Measurements from ENCODE around the gene JMJD4. TPM values are rescaled to one million over a fixed set of nuclear protein-coding genes. Genes with fewer than 3 reads are reported as not detected.

Gene JMJD4
- polyA plus RNA-seq, 1 experiment = 20.5 TPM

DNA sequence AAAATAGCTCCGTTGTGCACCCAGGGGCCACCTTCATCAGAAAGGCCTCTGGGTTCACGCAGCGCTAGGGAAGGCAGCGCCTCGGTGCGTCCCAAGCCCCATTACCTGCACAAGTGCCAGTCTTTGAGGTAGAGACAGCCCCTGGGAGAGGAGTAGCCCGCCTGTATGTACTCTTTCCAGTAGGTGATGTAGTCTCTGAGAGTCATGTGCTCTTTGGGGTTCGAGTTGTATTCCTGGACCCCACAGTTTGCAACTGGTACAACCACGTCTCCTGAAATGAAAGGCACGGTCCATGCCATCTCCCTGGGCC lies 601 bp downstream of the JMJD4 start:
- CTCF ChIA-PET = interaction anchor here (0.8 to 1.3 kb wide), 3 partner anchors 24 to 211 kb away, joined by 3 to 5 read pairs (median 3); no protein-coding TSS in a partner anchor
- peak overlapping the region; percentile 96 for H3K4me3 ChIP-seq (ENCODE audit: low read depth, low read length)
- TF ChIP-seq, protein P1, sequence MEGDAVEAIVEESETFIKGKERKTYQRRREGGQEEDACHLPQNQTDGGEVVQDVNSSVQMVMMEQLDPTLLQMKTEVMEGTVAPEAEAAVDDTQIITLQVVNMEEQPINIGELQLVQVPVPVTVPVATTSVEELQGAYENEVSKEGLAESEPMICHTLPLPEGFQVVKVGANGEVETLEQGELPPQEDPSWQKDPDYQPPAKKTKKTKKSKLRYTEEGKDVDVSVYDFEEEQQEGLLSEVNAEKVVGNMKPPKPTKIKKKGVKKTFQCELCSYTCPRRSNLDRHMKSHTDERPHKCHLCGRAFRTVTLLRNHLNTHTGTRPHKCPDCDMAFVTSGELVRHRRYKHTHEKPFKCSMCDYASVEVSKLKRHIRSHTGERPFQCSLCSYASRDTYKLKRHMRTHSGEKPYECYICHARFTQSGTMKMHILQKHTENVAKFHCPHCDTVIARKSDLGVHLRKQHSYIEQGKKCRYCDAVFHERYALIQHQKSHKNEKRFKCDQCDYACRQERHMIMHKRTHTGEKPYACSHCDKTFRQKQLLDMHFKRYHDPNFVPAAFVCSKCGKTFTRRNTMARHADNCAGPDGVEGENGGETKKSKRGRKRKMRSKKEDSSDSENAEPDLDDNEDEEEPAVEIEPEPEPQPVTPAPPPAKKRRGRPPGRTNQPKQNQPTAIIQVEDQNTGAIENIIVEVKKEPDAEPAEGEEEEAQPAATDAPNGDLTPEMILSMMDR (IDR thresholded peaks at IDR 0.05; ENCODE audit: insufficient read depth, low read depth, low read length) = no peak
- H3K27me3 ChIP-seq (ENCODE audit: control insufficient read depth, insufficient read depth, low read length) = no peaks in the 10 kb centered on the region
- no peak for DNase-seq (ENCODE audit: low read depth)
- POLR2A ChIA-PET = no interaction called here
- H3K36me3 ChIP-seq (ENCODE audit: control insufficient read depth, insufficient read depth, low read length) = peaks cover 18% of the 10 kb centered on the region

DNA sequence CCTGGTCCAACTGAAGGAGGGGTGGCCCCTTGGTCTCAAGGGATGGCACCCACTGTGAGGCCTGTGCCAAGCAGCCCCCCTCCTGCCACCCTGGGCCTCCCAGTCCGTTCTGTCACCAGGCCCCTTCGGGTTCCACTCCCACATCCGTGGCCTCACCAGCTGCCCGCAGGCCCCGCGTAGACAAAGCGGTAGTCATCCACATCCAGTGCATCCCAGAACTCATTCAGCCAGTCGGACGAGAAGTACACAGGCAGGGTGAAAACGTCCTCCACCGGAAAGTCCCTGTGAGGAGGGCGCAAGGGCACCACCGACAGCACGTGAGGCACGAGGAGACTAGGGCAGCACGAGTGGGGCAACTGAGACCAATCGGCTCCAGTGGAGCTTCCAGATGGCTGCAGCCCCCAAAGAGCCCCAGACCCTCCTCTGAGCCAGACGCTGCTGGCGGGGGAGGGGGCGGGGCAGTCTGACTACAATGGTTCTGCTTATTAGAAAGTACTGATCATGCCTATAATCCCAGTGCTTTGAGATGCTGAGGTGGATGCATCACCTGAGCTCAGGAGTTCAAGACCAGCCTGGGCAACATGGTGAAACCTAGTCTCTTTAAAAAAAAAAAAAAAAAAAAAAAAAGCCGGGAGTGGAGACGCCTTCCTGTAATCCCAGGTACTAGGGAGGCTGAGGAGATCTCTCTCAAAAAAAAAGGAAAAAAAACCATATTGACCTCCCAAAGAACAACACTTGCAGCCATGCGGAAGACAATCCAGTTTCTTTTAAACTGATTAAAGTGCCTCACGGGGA lies 1.2 kb downstream of the JMJD4 start:
- ChIA-PET CTCF (interaction anchor here (1.3 kb wide), 1 partner anchor 212 kb away, joined by 3 read pairs; no protein-coding TSS in a partner anchor), POLR2A (no interaction called here)
- Histone ChIP-seq H3K27me3 (ENCODE audit: control insufficient read depth, insufficient read depth, low read length) (no peaks in the 10 kb centered on the region), H3K4me3 (ENCODE audit: low read depth, low read length) (peak overlapping the region; percentile 96), H3K36me3 (ENCODE audit: control insufficient read depth, insufficient read depth, low read length) (peaks cover 18% of the 10 kb centered on the region)
- TF ChIP-seq, protein P1 (IDR thresholded peaks at IDR 0.05; ENCODE audit: insufficient read depth, low read depth, low read length) = no peak
- DNase-seq (ENCODE audit: low read depth) = no peak

DNA sequence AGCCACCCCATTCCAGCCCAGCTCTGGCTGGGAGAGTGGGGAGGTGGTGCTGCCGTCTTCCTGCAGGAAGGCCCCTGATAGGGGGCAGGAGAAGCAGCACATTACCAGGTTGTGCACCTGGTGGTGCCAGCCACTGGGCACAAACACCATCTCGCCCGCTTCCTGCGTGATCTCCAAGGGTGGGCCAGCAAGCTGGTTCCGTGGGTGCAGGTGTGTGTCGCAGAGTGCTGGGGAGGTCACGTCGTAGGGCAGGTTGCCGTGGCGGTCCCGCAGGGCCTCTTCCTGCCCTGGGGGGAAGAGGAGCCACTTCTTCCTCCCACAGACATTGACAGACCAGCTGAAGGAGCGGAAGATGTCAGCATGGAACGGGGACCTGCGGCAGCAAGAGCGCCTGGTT lies 1.8 kb downstream of the JMJD4 start:
- Histone ChIP-seq H3K36me3 (ENCODE audit: control insufficient read depth, insufficient read depth, low read length) (peaks cover 18% of the 10 kb centered on the region), H3K27me3 (ENCODE audit: control insufficient read depth, insufficient read depth, low read length) (no peaks in the 10 kb centered on the region), H3K4me3 (ENCODE audit: low read depth, low read length) (no peak overlapping the region)
- no peak for DNase-seq (ENCODE audit: low read depth)
- TF ChIP-seq, protein P1 (IDR thresholded peaks at IDR 0.05; ENCODE audit: insufficient read depth, low read depth, low read length) = no peak
- ChIA-PET CTCF (interaction anchor here (0.6 kb wide), 1 partner anchor 1962 kb away, joined by 3 read pairs; no protein-coding TSS in a partner anchor), POLR2A (no interaction called here)

DNA sequence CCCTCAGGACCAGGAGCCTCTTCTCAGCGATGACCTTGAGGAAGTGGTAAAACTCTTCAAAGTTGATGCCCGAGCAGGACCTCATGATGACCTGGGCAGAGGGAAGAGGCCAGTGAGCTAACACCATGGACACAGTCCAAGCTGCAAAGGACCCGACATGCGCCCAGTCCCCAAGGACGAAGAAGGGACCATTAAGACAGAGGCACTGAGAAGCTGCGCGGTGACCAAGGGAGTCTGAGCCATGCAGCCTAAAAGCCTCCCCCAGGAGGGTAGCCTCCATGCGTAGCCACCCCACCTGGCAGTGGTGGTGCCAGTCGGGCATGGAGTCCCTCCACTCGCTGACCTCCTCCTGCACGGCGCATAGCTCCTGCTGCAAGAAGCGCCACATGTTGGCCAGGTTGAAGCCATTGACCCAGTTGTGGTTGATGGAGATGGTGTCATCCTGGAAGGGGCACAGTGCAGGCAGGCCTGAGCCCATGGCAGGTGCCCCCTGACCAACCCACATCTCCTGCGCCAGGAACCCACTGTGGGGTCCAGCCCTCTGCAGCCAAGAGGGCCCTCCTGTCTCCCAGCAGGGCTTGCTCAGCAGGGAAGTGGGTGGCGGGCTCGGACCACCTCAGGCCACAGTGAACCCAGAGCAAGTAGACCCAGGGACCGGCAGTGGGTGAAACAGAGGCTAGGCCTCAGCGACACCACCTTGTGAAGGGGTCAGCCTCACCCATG lies 2.4 kb downstream of the JMJD4 start:
- Histone ChIP-seq H3K27me3 (ENCODE audit: control insufficient read depth, insufficient read depth, low read length) (no peaks in the 10 kb centered on the region), H3K36me3 (ENCODE audit: control insufficient read depth, insufficient read depth, low read length) (peaks cover 18% of the 10 kb centered on the region), H3K4me3 (ENCODE audit: low read depth, low read length) (no peak overlapping the region)
- TF ChIP-seq, protein P1 (IDR thresholded peaks at IDR 0.05; ENCODE audit: insufficient read depth, low read depth, low read length) = no peak
- ChIA-PET CTCF (interaction anchor here (0.6 to 1.9 kb wide), 2 partner anchors 221 to 1962 kb away, joined by 3 to 5 read pairs; no protein-coding TSS in a partner anchor), POLR2A (no interaction called here)
- no peak for DNase-seq (ENCODE audit: low read depth)

Data from BJ (cell line).